ENCODE results near the gene SGMS1.

DNA sequence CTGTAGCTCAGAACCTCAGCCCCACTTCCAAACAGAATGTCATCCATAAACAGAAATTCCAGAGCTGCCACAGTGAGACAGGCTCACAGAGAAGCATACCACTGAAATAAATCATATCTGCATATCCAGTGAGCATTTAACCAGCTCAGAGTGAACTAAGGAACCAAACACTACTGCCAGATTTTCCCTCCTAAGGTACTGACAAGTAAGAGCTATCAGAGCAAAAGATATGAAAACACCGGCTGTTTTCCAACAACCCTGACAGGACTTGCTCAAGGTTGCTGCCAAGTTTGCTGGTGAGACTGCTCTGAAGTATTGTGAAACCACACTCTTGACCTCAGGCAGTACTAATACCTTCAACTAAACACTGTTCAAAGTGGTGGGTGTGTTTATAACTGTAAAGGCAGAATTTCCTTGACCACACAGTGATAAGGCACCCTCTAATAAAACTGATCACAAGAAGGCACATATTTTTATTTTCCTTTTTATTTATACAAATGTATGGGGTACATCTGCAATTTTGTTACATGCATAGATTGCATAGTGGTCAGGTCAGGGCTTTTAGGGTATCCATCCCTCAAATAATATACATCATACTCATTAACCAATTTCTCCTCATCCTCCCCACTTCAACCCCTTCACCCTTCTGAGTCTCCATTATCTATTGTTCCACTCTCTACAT, 18.3 kb downstream of the SGMS1 start:
- TF ChIP-seq POLR2A (IDR thresholded peaks at IDR 0.05) (no peak), EP300 (IDR thresholded peaks at IDR 0.05) (no peak), POLR2AphosphoS5 (IDR thresholded peaks at IDR 0.05) (peak; percentile 43 to 68 (median 48))
- TF ChIP-seq, protein P1, sequence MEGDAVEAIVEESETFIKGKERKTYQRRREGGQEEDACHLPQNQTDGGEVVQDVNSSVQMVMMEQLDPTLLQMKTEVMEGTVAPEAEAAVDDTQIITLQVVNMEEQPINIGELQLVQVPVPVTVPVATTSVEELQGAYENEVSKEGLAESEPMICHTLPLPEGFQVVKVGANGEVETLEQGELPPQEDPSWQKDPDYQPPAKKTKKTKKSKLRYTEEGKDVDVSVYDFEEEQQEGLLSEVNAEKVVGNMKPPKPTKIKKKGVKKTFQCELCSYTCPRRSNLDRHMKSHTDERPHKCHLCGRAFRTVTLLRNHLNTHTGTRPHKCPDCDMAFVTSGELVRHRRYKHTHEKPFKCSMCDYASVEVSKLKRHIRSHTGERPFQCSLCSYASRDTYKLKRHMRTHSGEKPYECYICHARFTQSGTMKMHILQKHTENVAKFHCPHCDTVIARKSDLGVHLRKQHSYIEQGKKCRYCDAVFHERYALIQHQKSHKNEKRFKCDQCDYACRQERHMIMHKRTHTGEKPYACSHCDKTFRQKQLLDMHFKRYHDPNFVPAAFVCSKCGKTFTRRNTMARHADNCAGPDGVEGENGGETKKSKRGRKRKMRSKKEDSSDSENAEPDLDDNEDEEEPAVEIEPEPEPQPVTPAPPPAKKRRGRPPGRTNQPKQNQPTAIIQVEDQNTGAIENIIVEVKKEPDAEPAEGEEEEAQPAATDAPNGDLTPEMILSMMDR (IDR thresholded peaks at IDR 0.05) = no peak
